ENCODE measurements around the gene TNFAIP1. TPM values are rescaled to one million over a fixed set of nuclear protein-coding genes. Genes with fewer than 3 reads are reported as not detected.

The TNFAIP1 gene
- total RNA-seq, 4 donors from 2014 or later: 24.6 to 38.5 (median 30.4) TPM

DNA sequence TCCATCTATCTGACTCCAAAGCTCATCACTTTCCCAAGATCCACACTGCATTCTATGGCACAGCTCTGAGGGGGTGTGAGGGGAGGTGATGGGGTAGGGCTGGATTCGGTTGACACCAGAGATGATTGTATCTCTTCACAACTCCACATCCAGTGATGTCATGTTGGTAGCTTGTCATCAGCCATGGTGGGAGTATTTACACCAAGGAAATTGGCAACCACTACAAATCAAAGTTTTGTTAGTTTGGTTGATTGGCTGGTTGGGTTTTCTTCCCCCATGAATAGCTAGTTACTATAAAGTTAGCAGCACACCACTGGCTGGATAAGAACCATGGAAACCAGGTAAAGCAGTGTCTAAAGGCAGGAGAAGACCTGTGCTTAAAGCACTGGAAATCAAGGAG is 55.4 kb downstream of the TNFAIP1 start:
- Histone ChIP-seq H3K9me3 (no peaks in the 10 kb centered on the region), H3K4me3 (no peak overlapping the region), H3K27ac (no peak overlapping the region), H3K36me3 (peaks cover 0 to 86% (median 6%) of the 10 kb centered on the region in 3 donors), H3K27me3 (no peaks in the 10 kb centered on the region), H3K4me1 (peaks cover 0 to under 1% (median 0%) of the 10 kb centered on the region in 3 donors)
- no peak for DNase-seq
- no peak for TF ChIP-seq POLR2A (IDR thresholded peaks at IDR 0.05)
- no peak for TF ChIP-seq CTCF (IDR thresholded peaks at IDR 0.05)
- intact Hi-C loops (cut with DNase I): no loop called here
- 100% methylated on average over 1 of the region's 1 CpG for WGBS, 2 donors

GRCh38 chr17:28391401-28391800 is 55.8 kb downstream of the TNFAIP1 start:
- intact Hi-C loops (cut with DNase I): no loop called here
- 66 to 71% methylated on average over 1 to 2 of the region's 2 CpGs for WGBS, 2 donors
- DNase-seq: no peak
- peaks cover 0 to 91% (median 8%) of the 10 kb centered on the region in 3 donors for H3K36me3 ChIP-seq
- no peak overlapping the region for H3K27ac ChIP-seq
- H3K4me3 ChIP-seq: no peak overlapping the region
- TF ChIP-seq CTCF (IDR thresholded peaks at IDR 0.05): no peak
- TF ChIP-seq POLR2A (IDR thresholded peaks at IDR 0.05): no peak
- no peaks in the 10 kb centered on the region for H3K4me1 ChIP-seq
- H3K27me3 ChIP-seq: no peaks in the 10 kb centered on the region
- no peaks in the 10 kb centered on the region for H3K9me3 ChIP-seq

DNA sequence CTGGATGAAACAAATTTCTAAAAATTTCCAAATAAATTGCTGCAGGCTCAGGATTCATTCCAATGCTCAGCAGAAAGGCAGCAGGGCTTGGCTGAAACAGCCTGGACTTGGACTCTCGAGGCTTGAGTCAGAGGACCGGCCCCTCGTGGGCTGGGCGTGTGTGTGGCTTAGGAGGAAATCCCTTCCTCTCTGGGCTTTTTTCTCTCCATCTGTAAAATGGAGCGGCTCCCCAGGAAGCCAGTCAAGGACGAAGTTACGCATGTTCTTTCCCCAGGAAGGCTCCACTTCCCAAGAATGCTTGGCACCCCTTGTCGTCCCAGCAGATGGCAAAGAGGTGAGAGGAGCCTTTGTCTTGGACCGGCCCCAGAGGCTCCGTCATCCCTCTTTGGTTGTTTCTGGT is 56.9 kb downstream of the TNFAIP1 start:
- H3K4me1 ChIP-seq: no peaks in the 10 kb centered on the region
- DNase-seq: no peak
- no peak overlapping the region for H3K4me3 ChIP-seq
- intact Hi-C loops (cut with DNase I): no loop called here
- no peaks in the 10 kb centered on the region for H3K9me3 ChIP-seq
- H3K36me3 ChIP-seq: peaks cover 0 to 98% (median 11%) of the 10 kb centered on the region in 3 donors
- H3K27ac ChIP-seq: no peak overlapping the region
- H3K27me3 ChIP-seq: no peaks in the 10 kb centered on the region
- WGBS, 2 donors: 70 to 72% methylated on average over 8 to 10 of the region's 10 CpGs
- TF ChIP-seq POLR2A (IDR thresholded peaks at IDR 0.05) (no peak), CTCF (IDR thresholded peaks at IDR 0.05) (no peak)

- intact Hi-C loops (cut with DNase I): no loop called here
- TF ChIP-seq CTCF (IDR thresholded peaks at IDR 0.05): no peak
- no peak for TF ChIP-seq POLR2A (IDR thresholded peaks at IDR 0.05)
- no peak for DNase-seq
- H3K4me3 ChIP-seq: no peak overlapping the region
- H3K9me3 ChIP-seq: no peaks in the 10 kb centered on the region
- 51 to 73% methylated on average over 7 of the region's 7 CpGs for WGBS, 2 donors
- no peaks in the 10 kb centered on the region for H3K27me3 ChIP-seq
- peaks cover 0 to 97% (median 11%) of the 10 kb centered on the region in 3 donors for H3K36me3 ChIP-seq
- no peaks in the 10 kb centered on the region for H3K4me1 ChIP-seq
- no peak overlapping the region for H3K27ac ChIP-seq
These were observed 59.0 kb downstream of the TNFAIP1 start for GRCh38 chr17:28394337-28395116.

- Histone ChIP-seq H3K27ac (no peak overlapping the region), H3K9me3 (no peaks in the 10 kb centered on the region), H3K4me3 (no peak overlapping the region), H3K4me1 (no peaks in the 10 kb centered on the region), H3K27me3 (no peaks in the 10 kb centered on the region), H3K36me3 (peaks cover 0 to 96% (median 11%) of the 10 kb centered on the region in 3 donors)
- intact Hi-C loops (cut with DNase I): no loop called here
- TF ChIP-seq CTCF (IDR thresholded peaks at IDR 0.05) (no peak), POLR2A (IDR thresholded peaks at IDR 0.05) (no peak)
- WGBS, 2 donors: 56 to 78% methylated on average over 2 of the region's 2 CpGs
- no peak for DNase-seq
These were observed 59.9 kb downstream of the TNFAIP1 start for GRCh38 chr17:28395426-28395825.
